CD1c-positive myeloid dendritic cell (primary cell): ENCODE results near the gene FAM3B.

Experiments
- DNase-seq: peaks from one replicate; pipeline ENCODE4 v3.0.0-alpha.2; 2016; ENCODE audit errors: extremely low spot score

FAM3B gene

DNA sequence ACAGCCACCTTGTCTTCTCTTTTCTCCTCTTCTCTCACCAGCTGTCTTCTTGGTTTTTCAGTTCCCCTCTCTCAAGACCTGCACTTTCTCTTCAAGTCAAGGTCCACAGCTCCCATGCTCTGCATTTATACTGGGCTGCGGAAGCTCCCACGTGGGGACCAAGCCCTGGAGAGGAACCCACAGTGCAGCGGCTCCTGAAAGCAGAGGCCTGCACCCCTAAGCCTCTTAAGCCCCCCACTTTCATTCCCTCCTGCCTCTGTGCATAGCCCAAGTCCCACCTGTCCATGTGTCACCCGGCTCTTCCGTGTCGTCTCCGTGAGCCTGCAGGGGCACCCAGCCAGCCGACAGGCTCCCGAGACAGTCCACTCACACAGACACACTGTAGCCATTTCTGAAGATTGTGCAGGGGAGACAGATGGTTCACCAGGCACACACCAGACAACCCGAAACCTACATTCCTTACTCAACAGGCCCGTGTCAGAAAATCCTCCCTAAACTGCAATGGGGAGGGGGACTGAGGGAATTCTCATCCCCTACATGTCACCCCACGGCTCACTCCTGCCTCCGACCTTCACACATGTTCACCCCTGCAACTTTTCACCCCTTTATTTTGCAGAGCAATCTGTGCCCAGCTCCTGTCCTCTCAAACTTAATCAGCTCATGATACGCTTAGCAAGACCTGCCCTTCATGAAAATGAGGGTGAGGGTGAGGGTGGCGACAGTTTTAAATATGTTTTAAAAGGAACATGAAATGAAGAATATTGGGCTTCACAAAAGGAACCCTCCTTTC is 51.5 kb downstream of the FAM3B start:
- DNase-seq = no peak

- DNase-seq = no peak
These were observed 52.1 kb downstream of the FAM3B start for GRCh38 chr21:41368735-41369104.

DNA sequence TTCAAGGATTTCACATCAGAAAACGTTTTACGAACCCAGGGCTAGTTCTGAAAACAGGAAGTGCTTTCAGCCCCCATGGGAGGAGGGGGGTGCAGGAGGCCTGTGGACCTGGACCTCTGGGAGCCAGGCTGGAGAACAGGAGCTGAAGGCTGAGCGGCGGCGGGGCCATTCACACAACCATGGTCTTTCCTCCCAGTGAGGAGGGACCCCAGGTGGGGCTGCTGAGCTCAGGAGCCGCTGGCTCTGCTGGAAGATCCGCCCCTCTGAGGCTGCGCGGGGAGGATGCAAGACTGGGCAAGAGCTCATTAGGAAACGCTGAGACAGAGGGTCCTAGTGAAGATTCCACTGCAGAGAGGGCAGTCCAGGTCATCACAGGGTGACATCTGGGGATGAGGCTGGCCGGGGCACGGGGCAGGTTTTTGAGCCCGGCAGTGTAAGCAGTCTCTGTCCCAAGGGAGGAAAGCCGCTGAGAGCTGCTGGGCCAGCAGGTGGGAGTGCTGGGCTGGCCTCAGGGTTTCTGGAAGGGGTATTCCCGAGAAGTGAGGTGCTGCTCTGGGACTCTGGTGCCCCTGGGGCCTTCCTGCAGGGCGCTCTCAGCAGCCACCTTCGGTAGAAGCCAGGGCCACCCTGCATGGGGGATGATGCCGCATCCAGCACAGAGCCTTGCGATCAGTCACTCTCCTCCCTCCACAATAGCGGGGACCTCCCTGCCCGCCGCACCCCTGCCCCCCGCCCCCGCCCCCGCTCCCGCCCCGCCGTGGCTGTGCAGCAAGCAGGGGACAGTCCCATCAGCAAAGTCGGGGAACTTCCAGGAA is 52.7 kb downstream of the FAM3B start:
- DNase-seq = peak; percentile 51

DNA sequence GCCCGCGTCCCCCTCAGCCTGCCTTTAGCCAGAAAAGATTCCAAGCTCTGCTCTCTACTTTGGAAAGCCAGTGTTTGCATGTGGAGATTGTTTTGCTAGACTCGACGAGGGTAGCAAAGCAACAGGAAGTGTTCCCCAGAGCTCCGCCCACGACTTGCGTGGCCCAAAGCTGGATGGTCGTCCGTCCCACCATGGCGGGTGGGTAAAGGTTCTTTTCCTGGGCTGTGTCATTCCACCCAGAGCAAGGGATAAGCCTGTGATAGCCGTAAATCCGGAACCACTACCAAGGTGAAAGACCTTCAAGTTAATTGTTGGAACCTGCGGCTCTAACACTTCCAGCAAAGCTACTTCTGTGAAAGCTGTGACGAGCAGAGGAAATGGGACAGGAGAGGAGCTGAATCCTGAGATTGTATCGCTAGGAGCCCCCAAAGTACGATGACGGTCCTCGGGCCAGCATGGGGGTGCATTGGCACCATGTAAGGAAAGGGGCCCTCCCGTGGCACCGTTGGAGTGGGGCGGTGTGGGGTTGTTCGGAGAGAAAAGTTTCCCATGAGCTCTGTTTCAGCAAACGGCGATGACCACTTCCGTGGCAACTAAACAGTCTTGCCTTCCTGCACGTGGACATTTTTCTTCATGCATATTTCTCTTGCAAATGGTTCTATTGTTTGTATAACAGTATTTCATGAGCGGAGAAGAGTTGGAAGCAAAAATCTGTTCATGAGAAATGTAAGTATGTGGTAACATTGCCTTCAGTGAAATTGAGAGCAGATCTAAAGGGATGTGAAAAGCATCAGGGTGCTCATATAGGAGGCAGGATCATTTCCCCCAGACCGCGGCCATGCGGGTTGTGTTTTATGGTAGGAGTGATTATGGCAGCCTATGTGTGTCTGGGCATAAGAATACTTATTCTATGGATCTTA is 53.6 kb downstream of the FAM3B start:
- peak; percentile 49 for DNase-seq

DNA sequence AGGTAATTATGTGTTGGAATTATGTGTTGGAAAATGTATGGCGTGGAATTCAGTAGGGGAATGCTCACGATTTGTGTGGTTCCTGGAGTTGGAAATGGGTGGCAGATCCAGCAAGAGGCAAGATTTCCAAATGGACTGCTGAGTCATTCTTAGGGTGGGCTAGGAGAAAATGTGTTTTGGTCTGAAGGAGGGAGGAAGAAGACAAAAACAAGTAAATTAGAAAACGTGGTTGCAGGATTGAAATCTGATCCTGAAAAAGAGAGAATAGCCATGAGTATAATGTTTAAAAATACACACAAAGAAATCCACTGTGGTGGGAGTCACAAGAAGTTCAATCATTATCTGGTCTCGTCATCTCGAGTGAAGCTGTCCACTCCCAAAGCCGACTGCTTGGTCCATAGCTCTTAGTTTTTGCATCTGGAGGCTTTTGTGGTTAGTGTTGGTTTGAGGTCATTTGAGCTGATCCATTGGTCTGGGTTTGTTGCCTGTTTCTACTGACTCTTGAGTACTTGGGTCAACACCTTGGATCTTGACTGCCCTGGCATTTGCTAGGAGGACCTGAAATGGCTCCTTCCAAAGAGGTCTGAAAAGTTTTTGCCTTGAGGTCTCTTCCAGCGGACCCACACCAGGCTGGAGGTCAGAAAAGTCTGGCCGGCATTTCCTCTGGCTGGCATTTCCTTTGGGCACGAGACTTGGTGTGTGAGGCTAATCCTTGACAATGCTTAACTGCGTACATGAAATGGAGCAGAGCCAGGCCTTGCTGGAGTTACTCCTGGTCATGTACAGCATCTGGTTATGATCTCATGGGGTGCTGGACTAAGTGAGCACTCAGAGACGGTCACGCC is 54.5 kb downstream of the FAM3B start:
- DNase-seq = no peak

DNA sequence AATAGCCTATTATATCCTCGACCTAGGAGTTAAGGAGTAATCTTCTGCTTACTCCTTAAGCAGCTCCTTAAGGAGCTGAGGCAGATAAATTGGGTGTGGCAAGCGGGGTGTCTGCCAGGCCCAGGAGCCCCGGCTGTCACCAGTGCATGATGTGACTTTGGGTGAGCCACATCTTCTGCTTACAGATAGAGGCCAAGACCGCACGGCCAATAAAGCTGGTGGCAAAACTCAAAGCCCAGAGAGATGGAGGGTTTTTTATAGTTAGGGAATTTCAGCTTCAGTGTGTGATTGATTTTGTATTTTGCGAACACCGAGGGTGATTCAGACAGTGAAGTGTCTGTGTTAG is 55.1 kb downstream of the FAM3B start:
- DNase-seq = no peak

DNA sequence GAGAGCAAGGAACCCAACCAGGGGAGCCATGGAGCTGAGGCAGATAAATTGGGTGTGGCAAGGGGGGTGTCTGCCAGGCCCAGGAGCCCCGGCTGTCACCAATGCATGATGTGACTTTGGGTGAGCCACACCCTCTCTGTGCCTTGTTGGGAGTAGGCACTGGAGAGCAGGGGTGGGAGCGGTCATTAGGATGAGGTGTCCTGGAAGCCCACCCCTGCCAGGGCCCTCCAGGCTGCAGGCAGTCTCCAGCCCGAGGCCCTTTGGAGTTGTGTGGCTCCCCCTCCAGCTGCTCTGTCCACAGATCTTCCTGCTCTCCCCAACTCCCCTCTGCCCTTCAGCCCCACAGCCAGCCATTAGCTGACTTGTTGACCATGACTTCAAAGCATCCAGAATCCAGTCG is 56.7 kb downstream of the FAM3B start:
- no peak for DNase-seq

GRCh38 chr21:41373763-41374162 is 57.2 kb downstream of the FAM3B start:
- DNase-seq = no peak

DNA sequence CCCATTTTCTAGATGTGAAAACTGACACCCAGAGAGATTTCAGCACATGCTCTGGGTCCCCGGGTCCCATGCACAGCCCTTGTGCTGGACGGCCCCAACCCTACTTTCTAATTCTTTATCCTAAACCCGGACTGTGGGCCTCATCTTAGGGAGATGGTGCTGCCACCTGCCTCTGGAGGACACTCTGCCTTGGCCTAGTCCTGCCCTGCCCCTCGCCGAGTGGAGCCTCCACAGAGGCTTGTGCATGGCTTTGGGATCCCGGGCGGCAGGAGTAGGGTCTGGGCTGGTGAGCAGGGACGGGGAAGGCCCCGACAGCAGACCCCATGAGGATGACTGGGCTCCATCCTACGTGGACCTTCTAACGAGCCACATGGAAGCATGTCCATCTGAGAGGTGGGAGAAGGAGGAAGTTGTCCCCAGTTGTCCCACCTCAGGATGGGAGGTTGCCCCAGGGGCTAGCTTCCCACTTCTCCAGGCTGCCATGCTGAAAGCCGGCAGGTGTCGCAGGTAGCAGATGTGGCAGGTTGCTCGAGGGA is 57.6 kb downstream of the FAM3B start:
- no peak for DNase-seq

GRCh38 chr21:41374867-41375533 is 58.4 kb downstream of the FAM3B start:
- DNase-seq = no peak

GRCh38 chr21:41375875-41376274 is 59.3 kb downstream of the FAM3B start:
- no peak for DNase-seq

DNA sequence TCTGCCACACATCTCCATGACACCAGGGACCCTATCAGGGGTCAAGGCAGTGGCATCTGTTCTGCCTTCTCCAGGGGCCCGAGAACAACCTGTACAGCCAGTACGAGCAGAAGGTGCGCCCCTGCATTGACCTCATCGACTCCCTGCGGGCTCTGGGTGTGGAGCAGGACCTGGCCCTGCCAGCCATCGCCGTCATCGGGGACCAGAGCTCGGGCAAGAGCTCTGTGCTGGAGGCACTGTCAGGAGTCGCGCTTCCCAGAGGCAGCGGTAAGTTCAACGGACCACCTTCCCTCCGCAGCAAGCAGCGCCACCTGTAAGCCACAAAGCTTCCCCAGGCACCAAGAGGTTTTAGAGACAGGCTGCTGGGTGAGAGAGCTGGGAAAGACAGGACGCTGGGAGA is 61.1 kb downstream of the FAM3B start:
- no peak for DNase-seq

DNA sequence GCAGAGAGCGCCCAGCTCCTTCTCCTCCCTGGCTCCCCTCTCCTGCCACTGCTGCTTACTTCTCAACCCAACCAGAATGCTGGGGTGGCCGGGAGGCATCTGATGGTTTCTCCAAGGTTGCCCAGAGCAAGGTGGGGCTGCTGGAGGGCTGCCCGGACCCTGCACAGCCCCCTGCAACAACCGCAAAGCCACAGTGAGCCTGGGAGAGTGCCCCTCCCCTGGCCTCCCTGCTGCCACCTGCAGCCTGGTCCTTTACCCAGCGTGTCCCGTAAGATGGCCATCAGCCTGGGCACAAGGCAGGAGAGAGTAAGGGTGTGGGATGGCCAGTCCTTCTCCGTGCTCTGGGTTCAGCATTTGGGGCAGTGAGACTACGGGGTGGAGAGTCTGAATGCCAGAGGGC is 62.2 kb downstream of the FAM3B start:
- no peak for DNase-seq

GRCh38 chr21:41379901-41380300 is 63.3 kb downstream of the FAM3B start:
- no peak for DNase-seq

DNA sequence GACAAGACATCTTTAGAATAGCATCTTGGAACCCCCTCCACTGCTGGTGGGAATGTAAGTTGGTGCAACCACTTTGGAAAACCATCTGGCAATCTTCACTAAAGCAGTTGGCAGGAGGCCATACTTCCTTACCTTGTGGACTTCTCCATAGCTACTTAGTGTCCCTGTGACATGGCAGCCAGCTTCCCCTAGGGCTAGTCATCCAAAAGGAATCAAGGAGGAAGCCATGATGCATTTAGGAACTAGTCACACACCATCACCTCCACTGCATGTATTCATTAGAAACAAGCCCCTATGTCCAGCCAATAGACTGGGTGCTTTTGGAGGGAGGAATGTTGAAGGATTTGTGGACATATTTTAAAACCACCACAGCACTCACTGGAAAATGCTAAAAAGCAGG is 65.1 kb downstream of the FAM3B start:
- no peak for DNase-seq

GRCh38 chr21:41387042-41387819 is 70.6 kb downstream of the FAM3B start:
- DNase-seq = no peak

- no peak for DNase-seq
These were observed 71.2 kb downstream of the FAM3B start for GRCh38 chr21:41387824-41388223.

GRCh38 chr21:41388259-41388658 is 71.7 kb downstream of the FAM3B start:
- DNase-seq = no peak

DNA sequence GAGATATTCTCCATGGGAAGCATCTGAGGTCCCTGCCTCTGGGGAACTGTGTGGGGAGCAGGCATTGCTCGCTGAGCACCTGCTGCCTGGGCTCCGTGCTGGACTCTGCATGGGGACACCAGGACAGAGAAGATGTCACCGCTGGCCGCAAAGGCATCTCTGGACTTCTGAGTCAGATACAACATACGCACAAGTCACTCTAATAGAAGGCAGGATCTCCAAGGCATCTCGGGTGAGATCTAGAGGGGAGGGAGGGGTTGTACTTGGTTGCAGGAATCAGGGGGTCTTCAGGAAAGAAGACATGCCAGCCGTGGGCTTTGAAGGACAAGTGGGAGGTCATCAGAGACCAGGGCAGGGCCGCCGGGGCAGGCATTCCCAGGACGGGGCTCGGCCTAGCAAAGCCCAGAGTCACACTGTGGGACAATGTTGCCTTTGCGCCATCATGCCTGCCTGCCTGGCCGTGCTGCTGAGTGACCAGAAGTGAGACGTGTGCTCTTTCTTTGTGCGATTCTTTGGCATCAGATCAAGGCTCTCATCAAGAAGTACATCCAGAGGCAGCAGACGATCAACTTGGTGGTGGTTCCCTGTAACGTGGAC is 73.5 kb downstream of the FAM3B start:
- no peak for DNase-seq
